Colonic mucosa (tissue), 4 donors: Measurements from ENCODE around the gene TNK2. TPM values are rescaled to one million over a fixed set of nuclear protein-coding genes. Genes with fewer than 3 reads are reported as not detected.
"Not testable (repeated sequence)": the region's sequence is repeated elsewhere in the genome, so short reads cannot be mapped to it uniquely, and the experiment has no call there.

ENCODE experiments used
- DNase-seq: peaks from one replicate; pipeline ENCODE4 v3.0.0-alpha.2; 2020
- H3K27ac ChIP-seq: fragments of 200-600 bp; one replicate; pipeline ENCODE4 v1.8.0; 2021
- H3K27me3 ChIP-seq: fragments of 200-600 bp; one replicate; pipeline ENCODE4 v1.8.0; 2021
- H3K36me3 ChIP-seq: fragments of 200-600 bp; one replicate; pipeline ENCODE4 v1.8.0; 2021
- H3K4me1 ChIP-seq: fragments of 200-600 bp; one replicate; pipeline ENCODE4 v1.8.0; 2021; ENCODE audit warnings: mild to moderate bottlenecking
- H3K4me3 ChIP-seq: fragments of 200-600 bp; one replicate; pipeline ENCODE4 v1.8.0; 2021
- H3K9ac ChIP-seq, 2 donors: one replicate each; pipeline ENCODE4 v1.7.0; 2013; ENCODE audit warnings: control low read depth in 2 of 2, low read depth in 2 of 2, low read length in 2 of 2
- H3K9me3 ChIP-seq: fragments of 200-600 bp; one replicate; pipeline ENCODE4 v1.8.0; 2021
- CTCF ChIP-seq: fragments of 200-600 bp; IDR thresholded peaks from one replicate; pipeline ENCODE4 v1.8.0; 2022; ENCODE audit warnings: antibody characterized with exemption, mild to moderate bottlenecking
- intact Hi-C: fragments of 100-400 bp; cut with DNase I; formaldehyde crosslinking; loops from one replicate; pipeline ENCODE4 v1.14.1; 2022
- total RNA-seq, 2 donors: library from RNA; stranded (reverse); fragmentation: NEBNext Ultra II Directional in 1 of 2; extraction: Animal tissue kit (Norgen Biotek cat#: 25700) in 1 of 2; gene quantifications; one replicate each; pipeline ENCODE4 v1.2.1, GENCODE V29; 2021
- donor health status: healthy.
- donor health status: DM: no; HTN: no; CAD: no.
- donor health status: DM: no; HTN: no; CAD: no.

TNK2 gene
- total RNA-seq, 2 donors from 2014 or later, result 23.8 to 28.5 TPM

- H3K9me3 ChIP-seq, H3K9ac ChIP-seq, intact Hi-C loops, H3K27ac ChIP-seq, H3K4me1 ChIP-seq, H3K36me3 ChIP-seq, H3K27me3 ChIP-seq, H3K4me3 ChIP-seq, DNase-seq: not testable (repeated sequence)
Observed at GRCh38 chr3:195941265-195941815, 33.0 kb upstream of the TNK2 start.

GRCh38 chr3:195940806-195941205 is 32.5 kb upstream of the TNK2 start:
- H3K4me3 ChIP-seq, H3K9me3 ChIP-seq, DNase-seq, H3K4me1 ChIP-seq, H3K9ac ChIP-seq, H3K27me3 ChIP-seq, intact Hi-C loops, H3K36me3 ChIP-seq, H3K27ac ChIP-seq: not testable (repeated sequence)

- H3K27me3 ChIP-seq, H3K4me1 ChIP-seq, H3K27ac ChIP-seq, DNase-seq, H3K36me3 ChIP-seq, H3K4me3 ChIP-seq, H3K9ac ChIP-seq, intact Hi-C loops, H3K9me3 ChIP-seq: not testable (repeated sequence)
Observed at GRCh38 chr3:195939526-195940470, 31.4 kb upstream of the TNK2 start.

- H3K9me3 ChIP-seq, intact Hi-C loops, H3K4me3 ChIP-seq, H3K4me1 ChIP-seq, H3K36me3 ChIP-seq, H3K27me3 ChIP-seq: not testable (repeated sequence)
- peak; percentile 53 for DNase-seq
- Histone ChIP-seq H3K27ac (peak overlapping the region; percentile 61), H3K9ac (peak overlapping the region in 1 of 2 donors; percentile 19)
Observed at GRCh38 chr3:195933044-195933430, 24.7 kb upstream of the TNK2 start.

- no peaks in the 10 kb centered on the region for H3K9me3 ChIP-seq
- no peak for DNase-seq
- intact Hi-C loops, result no loop called here
- H3K27ac ChIP-seq, result peak overlapping the region; percentile 61
- no peak for TF ChIP-seq CTCF
- H3K4me1 ChIP-seq, result no peaks in the 10 kb centered on the region
- no peak overlapping the region for H3K4me3 ChIP-seq
- no peaks in the 10 kb centered on the region for H3K36me3 ChIP-seq
- H3K9ac ChIP-seq, result peak overlapping the region in 1 of 2 donors; percentile 19
- H3K27me3 ChIP-seq, result no peaks in the 10 kb centered on the region
Observed at GRCh38 chr3:195932418-195933043, 24.2 kb upstream of the TNK2 start.

- TF ChIP-seq CTCF, result no peak
- Histone ChIP-seq H3K9me3 (no peaks in the 10 kb centered on the region), H3K27me3 (no peaks in the 10 kb centered on the region), H3K27ac (no peak overlapping the region), H3K4me1 (no peaks in the 10 kb centered on the region), H3K9ac (no peak overlapping the region), H3K4me3 (no peak overlapping the region), H3K36me3 (no peaks in the 10 kb centered on the region)
- intact Hi-C loops, result no loop called here
- DNase-seq, result no peak
Observed at GRCh38 chr3:195931582-195932273, 23.4 kb upstream of the TNK2 start.

GRCh38 chr3:195929452-195929851 is 21.1 kb upstream of the TNK2 start:
- no peak for TF ChIP-seq CTCF
- intact Hi-C loops, result no loop called here

More at GRCh38 chr3:195929452-195929851, 21.1 kb upstream of the TNK2 start:
- DNase-seq, result no peak
- no peaks in the 10 kb centered on the region for H3K36me3 ChIP-seq
- H3K9me3 ChIP-seq, result no peaks in the 10 kb centered on the region
- H3K4me1 ChIP-seq, result no peaks in the 10 kb centered on the region
- no peak overlapping the region for H3K4me3 ChIP-seq
- no peak overlapping the region for H3K9ac ChIP-seq
- no peak overlapping the region for H3K27ac ChIP-seq
- H3K27me3 ChIP-seq, result no peaks in the 10 kb centered on the region
